Smooth muscle cell of the brain vasculature (primary cell): Measurements from ENCODE around the gene POLRMT.
"Not testable (repeated sequence)": the region's sequence is repeated elsewhere in the genome, so short reads cannot be mapped to it uniquely, and the experiment has no call there.

Experiments
- DNase-seq: peaks from one replicate; pipeline ENCODE4 v3.0.0-alpha.2; 2012; ENCODE audit warnings: low read depth, low spot score

Gene POLRMT

GRCh38 chr19:633068-633785, at the start of gene POLRMT:
Gene POLRMT (minus strand): TSS chr19:633537. CDS start chr19:633512, 25 bp downstream.
- DNase-seq: peak; percentile 98

GRCh38 chr19:682678-683320, 49.5 kb upstream of the POLRMT start:
- DNase-seq: no peak

GRCh38 chr19:681029-682019, 48.0 kb upstream of the POLRMT start:
- peak; percentile 87 for DNase-seq

GRCh38 chr19:680287-681028, 47.1 kb upstream of the POLRMT start:
- DNase-seq: peak; percentile 93

GRCh38 chr19:679418-680286, 46.3 kb upstream of the POLRMT start:
- peak; percentile 35 for DNase-seq

- no peak for DNase-seq
Observed at GRCh38 chr19:678791-679388, 45.6 kb upstream of the POLRMT start.

- DNase-seq: no peak
Observed at GRCh38 chr19:677601-678436, 44.5 kb upstream of the POLRMT start.

- no peak for DNase-seq
Observed at GRCh38 chr19:677201-677600, 43.9 kb upstream of the POLRMT start.

GRCh38 chr19:676339-677105, 43.2 kb upstream of the POLRMT start, which contains the start of gene FSTL3:
Gene FSTL3 (plus strand): TSS chr19:676392. CDS start chr19:676424, 32 bp downstream.
- no peak for DNase-seq

- DNase-seq: no peak
Observed at GRCh38 chr19:676007-676338, 42.6 kb upstream of the POLRMT start.

- DNase-seq: no peak
Observed at GRCh38 chr19:674282-675151, 41.2 kb upstream of the POLRMT start.

GRCh38 chr19:670609-671075, 37.3 kb upstream of the POLRMT start:
- no peak for DNase-seq

- not testable (repeated sequence) for DNase-seq
Observed at GRCh38 chr19:668675-669434, 35.5 kb upstream of the POLRMT start.

- not testable (repeated sequence) for DNase-seq
Observed at GRCh38 chr19:666985-667573, 33.7 kb upstream of the POLRMT start.

GRCh38 chr19:664913-665443, 31.6 kb upstream of the POLRMT start:
- DNase-seq: peak; percentile 55

GRCh38 chr19:663682-664117, 30.4 kb upstream of the POLRMT start:
- no peak for DNase-seq
